ENCODE data around the gene RGS14.

Gene RGS14

GRCh38 chr5:177351392-177352329 lies 6.1 kb upstream of the RGS14 start, which contains the start of gene LMAN2:
TSS of gene LMAN2 (minus strand) at chr5:177351668. CDS start at chr5:177351647, 21 bp downstream.
- DNase-seq (ENCODE audit: insufficient read length, low spot score) (peak; percentile 96), FAIRE-seq (no peak)
- TF ChIP-seq CTCF (IDR thresholded peaks at IDR 0.05; ENCODE audit: insufficient read depth, missing control alignments) = no peak

- no peak for DNase-seq (ENCODE audit: insufficient read length, low spot score)
- TF ChIP-seq CTCF (IDR thresholded peaks at IDR 0.05; ENCODE audit: insufficient read depth, missing control alignments) = no peak
- FAIRE-seq = no peak
Observed at GRCh38 chr5:177353093-177353492, 4.6 kb upstream of the RGS14 start.

GRCh38 chr5:177354256-177354655 lies 3.5 kb upstream of the RGS14 start:
- DNase-seq (ENCODE audit: insufficient read length, low spot score) (no peak), FAIRE-seq (no peak)
- no peak for TF ChIP-seq CTCF (IDR thresholded peaks at IDR 0.05; ENCODE audit: insufficient read depth, missing control alignments)

- no peak for FAIRE-seq
- no peak for DNase-seq (ENCODE audit: insufficient read length, low spot score)
- no peak for TF ChIP-seq CTCF (IDR thresholded peaks at IDR 0.05; ENCODE audit: insufficient read depth, missing control alignments)
Observed at GRCh38 chr5:177354711-177355110, 3.0 kb upstream of the RGS14 start.

GRCh38 chr5:177355162-177355867 lies 2.4 kb upstream of the RGS14 start:
- FAIRE-seq = no peak
- DNase-seq (ENCODE audit: insufficient read length, low spot score) = no peak
- no peak for TF ChIP-seq CTCF (IDR thresholded peaks at IDR 0.05; ENCODE audit: insufficient read depth, missing control alignments)

GRCh38 chr5:177355868-177356168 lies 1.9 kb upstream of the RGS14 start:
- no peak for FAIRE-seq
- DNase-seq (ENCODE audit: insufficient read length, low spot score) = no peak
- TF ChIP-seq CTCF (IDR thresholded peaks at IDR 0.05; ENCODE audit: insufficient read depth, missing control alignments) = no peak

- TF ChIP-seq CTCF (IDR thresholded peaks at IDR 0.05; ENCODE audit: insufficient read depth, missing control alignments) = no peak
- DNase-seq (ENCODE audit: insufficient read length, low spot score) (no peak), FAIRE-seq (no peak)
Observed at GRCh38 chr5:177356746-177357145, 978 bp upstream of the RGS14 start.
